ENCODE data around the gene TMC1.

TMC1 gene

GRCh38 chr9:72884508-72884907, 363.1 kb downstream of the TMC1 start:
- Histone ChIP-seq H3K9ac (ENCODE audit: low read depth in 1 of 2, low read length in 2 of 2) (no peak overlapping the region), H3K27me3 (ENCODE audit: control insufficient read depth in 1 of 2, insufficient read depth in 2 of 2, low read length in 2 of 2) (no peaks in the 10 kb centered on the region)

More at GRCh38 chr9:72884508-72884907, 363.1 kb downstream of the TMC1 start:
- Histone ChIP-seq H3K4me3 (ENCODE audit: low read depth in 1 of 2, low read length in 2 of 2) (no peak overlapping the region), H3K9me3 (ENCODE audit: control insufficient read depth in 1 of 2, low read length in 2 of 2) (no peaks in the 10 kb centered on the region), H3K4me1 (ENCODE audit: control insufficient read depth in 1 of 2, insufficient read depth in 2 of 2, low read length in 2 of 2) (no peaks in the 10 kb centered on the region), H3K27ac (ENCODE audit: low read depth, low read length) (no peak overlapping the region), H3K36me3 (ENCODE audit: control insufficient read depth in 1 of 2, insufficient read depth in 2 of 2, low read length in 2 of 2) (peaks cover 0 to 4% of the 10 kb centered on the region in 2 donors)

All from duodenal mucosa (tissue), 2 donors.